OCI-LY1 (cell line): ENCODE data around the gene SGCD.

ENCODE experiments used
- H2AFZ ChIP-seq: fragments of 200-600 bp; sonication (generic), shearing (Covaris generic); 2 replicates; pipeline ENCODE4 v1.6.0; 2014; ENCODE audit warnings: antibody characterized with exemption, mild to moderate bottlenecking, low read length
- H3F3A ChIP-seq: fragments of 200-600 bp; sonication (generic), shearing (Covaris generic); 2 replicates; pipeline ENCODE4 v1.6.0; 2014; ENCODE audit warnings: mild to moderate bottlenecking, antibody characterized with exemption, low read length, moderate library complexity; ENCODE audit not compliant: insufficient read depth
- H3K27ac ChIP-seq: fragments of 200-600 bp; sonication (generic); 2 replicates; pipeline ENCODE4 v1.5.1; 2014; ENCODE audit warnings: low read length, mixed run types, mild to moderate bottlenecking, low read depth; ENCODE audit not compliant: poor library complexity, severe bottlenecking
- H3K27me3 ChIP-seq: fragments of 200-600 bp; sonication (generic); 2 replicates; pipeline ENCODE4 v1.6.0; 2014; ENCODE audit warnings: antibody characterized with exemption, mild to moderate bottlenecking, low read length, moderate library complexity; ENCODE audit not compliant: insufficient read depth
- H3K36me3 ChIP-seq: fragments of 200-600 bp; sonication (generic); 2 replicates; pipeline ENCODE4 v1.6.1; 2014; ENCODE audit warnings: mild to moderate bottlenecking, antibody characterized with exemption, low read length, moderate library complexity, mixed read lengths; ENCODE audit not compliant: insufficient read depth
- H3K4me1 ChIP-seq: fragments of 200-600 bp; sonication (generic); 2 replicates; pipeline ENCODE4 v1.5.1; 2014; ENCODE audit warnings: mild to moderate bottlenecking, low read length, moderate library complexity; ENCODE audit not compliant: insufficient read depth, severe bottlenecking
- H3K4me2 ChIP-seq: fragments of 200-600 bp; sonication (generic), shearing (Covaris generic); 2 replicates; pipeline ENCODE4 v1.6.1; 2014; ENCODE audit warnings: low read length
- H3K4me3 ChIP-seq: fragments of 200-600 bp; sonication (generic); 2 replicates; pipeline ENCODE4 v1.5.1; 2014; ENCODE audit warnings: low read length, low read depth, mild to moderate bottlenecking, mixed read lengths; ENCODE audit not compliant: poor library complexity, severe bottlenecking
- H3K79me2 ChIP-seq: fragments of 200-600 bp; shearing (Covaris generic); 2 replicates; pipeline ENCODE4 v1.6.1; 2016; ENCODE audit warnings: mixed run types, low read length, mixed read lengths; ENCODE audit not compliant: insufficient read depth
- H3K9ac ChIP-seq: fragments of 200-600 bp; sonication (generic), shearing (Covaris generic); 2 replicates; pipeline ENCODE4 v1.6.1; 2014; ENCODE audit warnings: mild to moderate bottlenecking, low read length, mixed read lengths
- H3K9me2 ChIP-seq: fragments of 200-600 bp; sonication (generic), shearing (Covaris generic); 2 replicates; pipeline ENCODE4 v1.6.1; 2014; ENCODE audit warnings: low read depth, mild to moderate bottlenecking, low read length, mixed read lengths
- H3K9me3 ChIP-seq: fragments of 200-600 bp; shearing (Covaris generic); 2 replicates; pipeline ENCODE4 v1.6.1; 2014; ENCODE audit warnings: low read length, mixed read lengths
- H4K20me1 ChIP-seq: fragments of 200-600 bp; sonication (generic), shearing (Covaris generic); 2 replicates; pipeline ENCODE4 v1.6.0; 2016; ENCODE audit warnings: mild to moderate bottlenecking, low read length; ENCODE audit not compliant: insufficient read depth
- CTCF ChIP-seq: fragments of 200-600 bp; sonication (generic), shearing (Covaris generic); IDR thresholded peaks from 2 replicates; pipeline ENCODE4 v1.5.1; 2017; ENCODE audit warnings: mild to moderate bottlenecking, antibody characterized with exemption, low read length, moderate library complexity, mixed read lengths
- EZH2 ChIP-seq: fragments of 200-600 bp; sonication (generic), shearing (Covaris generic); IDR thresholded peaks from 2 replicates; pipeline ENCODE4 v1.8.0; 2017; ENCODE audit warnings: borderline replicate concordance, mixed run types, mild to moderate bottlenecking, antibody characterized with exemption, low read length, moderate library complexity, mixed read lengths

Gene SGCD

GRCh38 chr5:156680831-156681230 lies 353.9 kb downstream of the SGCD start:
- TF ChIP-seq EZH2 (no peak), CTCF (no peak)
- H3K4me2 ChIP-seq = no peak overlapping the region
- H3K4me1 ChIP-seq = no peaks in the 10 kb centered on the region
- no peaks in the 10 kb centered on the region for H3F3A ChIP-seq
- H3K36me3 ChIP-seq = no peaks in the 10 kb centered on the region
- H4K20me1 ChIP-seq = no peaks in the 10 kb centered on the region
- no peaks in the 10 kb centered on the region for H3K27me3 ChIP-seq
- H3K27ac ChIP-seq = no peak overlapping the region
- no peaks in the 10 kb centered on the region for H3K79me2 ChIP-seq
- no peaks in the 10 kb centered on the region for H3K9me2 ChIP-seq
- H2AFZ ChIP-seq = no peak overlapping the region
- H3K9me3 ChIP-seq = no peaks in the 10 kb centered on the region
- no peak overlapping the region for H3K9ac ChIP-seq
- no peak overlapping the region for H3K4me3 ChIP-seq

- no peaks in the 10 kb centered on the region for H3F3A ChIP-seq
- no peaks in the 10 kb centered on the region for H3K4me1 ChIP-seq
- H3K27ac ChIP-seq = no peak overlapping the region
- H3K9me3 ChIP-seq = no peaks in the 10 kb centered on the region
- no peak overlapping the region for H3K4me2 ChIP-seq
- H4K20me1 ChIP-seq = no peaks in the 10 kb centered on the region
- H3K9me2 ChIP-seq = no peaks in the 10 kb centered on the region
- H3K9ac ChIP-seq = no peak overlapping the region
- TF ChIP-seq EZH2 (no peak), CTCF (no peak)
- H3K79me2 ChIP-seq = no peaks in the 10 kb centered on the region
- no peak overlapping the region for H2AFZ ChIP-seq
- H3K27me3 ChIP-seq = no peaks in the 10 kb centered on the region
- H3K4me3 ChIP-seq = no peak overlapping the region
- H3K36me3 ChIP-seq = no peaks in the 10 kb centered on the region
Observed at GRCh38 chr5:156681265-156681664, 354.3 kb downstream of the SGCD start.

GRCh38 chr5:156682971-156683370 lies 356.0 kb downstream of the SGCD start:
- H3K4me3 ChIP-seq = no peak overlapping the region

More at GRCh38 chr5:156682971-156683370, 356.0 kb downstream of the SGCD start:
- Histone ChIP-seq H3K9ac (no peak overlapping the region), H3K4me1 (no peaks in the 10 kb centered on the region), H3K27ac (no peak overlapping the region), H3K79me2 (no peaks in the 10 kb centered on the region), H4K20me1 (no peaks in the 10 kb centered on the region), H3K27me3 (no peaks in the 10 kb centered on the region), H3K4me2 (no peak overlapping the region), H3K9me3 (no peaks in the 10 kb centered on the region), H3K9me2 (no peaks in the 10 kb centered on the region), H3F3A (no peaks in the 10 kb centered on the region), H2AFZ (no peak overlapping the region), H3K36me3 (no peaks in the 10 kb centered on the region)
- TF ChIP-seq CTCF (no peak), EZH2 (no peak)
